ENCODE data around the gene FCRL3. TPM values are rescaled to one million over a fixed set of nuclear protein-coding genes. Genes with fewer than 3 reads are reported as not detected.

FCRL3 gene
- total and polyA plus RNA-seq, 4 donors: 0.16 to 0.72 (median 0.50) TPM

DNA sequence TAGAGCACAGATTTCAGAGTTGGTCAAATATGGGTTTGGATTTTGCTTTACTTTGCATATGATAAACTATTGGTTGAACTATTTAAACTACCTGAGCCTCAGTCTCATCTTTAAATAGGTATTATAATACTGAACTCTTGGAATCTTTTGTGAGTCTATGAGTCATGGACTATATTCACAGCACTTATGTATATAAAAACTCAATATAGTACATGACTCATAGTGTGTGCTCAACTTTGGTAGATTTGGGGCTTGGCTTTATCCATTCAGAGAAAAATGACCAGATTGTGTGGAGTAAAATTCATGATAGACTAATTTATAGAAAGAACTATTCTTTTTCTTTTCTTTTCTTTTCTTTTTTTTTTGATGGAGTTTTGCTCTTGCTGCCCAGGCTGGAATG lies 28.7 kb downstream of the FCRL3 start (continued):
- TF ChIP-seq, protein P1, sequence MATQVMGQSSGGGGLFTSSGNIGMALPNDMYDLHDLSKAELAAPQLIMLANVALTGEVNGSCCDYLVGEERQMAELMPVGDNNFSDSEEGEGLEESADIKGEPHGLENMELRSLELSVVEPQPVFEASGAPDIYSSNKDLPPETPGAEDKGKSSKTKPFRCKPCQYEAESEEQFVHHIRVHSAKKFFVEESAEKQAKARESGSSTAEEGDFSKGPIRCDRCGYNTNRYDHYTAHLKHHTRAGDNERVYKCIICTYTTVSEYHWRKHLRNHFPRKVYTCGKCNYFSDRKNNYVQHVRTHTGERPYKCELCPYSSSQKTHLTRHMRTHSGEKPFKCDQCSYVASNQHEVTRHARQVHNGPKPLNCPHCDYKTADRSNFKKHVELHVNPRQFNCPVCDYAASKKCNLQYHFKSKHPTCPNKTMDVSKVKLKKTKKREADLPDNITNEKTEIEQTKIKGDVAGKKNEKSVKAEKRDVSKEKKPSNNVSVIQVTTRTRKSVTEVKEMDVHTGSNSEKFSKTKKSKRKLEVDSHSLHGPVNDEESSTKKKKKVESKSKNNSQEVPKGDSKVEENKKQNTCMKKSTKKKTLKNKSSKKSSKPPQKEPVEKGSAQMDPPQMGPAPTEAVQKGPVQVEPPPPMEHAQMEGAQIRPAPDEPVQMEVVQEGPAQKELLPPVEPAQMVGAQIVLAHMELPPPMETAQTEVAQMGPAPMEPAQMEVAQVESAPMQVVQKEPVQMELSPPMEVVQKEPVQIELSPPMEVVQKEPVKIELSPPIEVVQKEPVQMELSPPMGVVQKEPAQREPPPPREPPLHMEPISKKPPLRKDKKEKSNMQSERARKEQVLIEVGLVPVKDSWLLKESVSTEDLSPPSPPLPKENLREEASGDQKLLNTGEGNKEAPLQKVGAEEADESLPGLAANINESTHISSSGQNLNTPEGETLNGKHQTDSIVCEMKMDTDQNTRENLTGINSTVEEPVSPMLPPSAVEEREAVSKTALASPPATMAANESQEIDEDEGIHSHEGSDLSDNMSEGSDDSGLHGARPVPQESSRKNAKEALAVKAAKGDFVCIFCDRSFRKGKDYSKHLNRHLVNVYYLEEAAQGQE (IDR thresholded peaks at IDR 0.05): no peak
- TF ChIP-seq FOXA2 (IDR thresholded peaks at IDR 0.05): no peak

DNA sequence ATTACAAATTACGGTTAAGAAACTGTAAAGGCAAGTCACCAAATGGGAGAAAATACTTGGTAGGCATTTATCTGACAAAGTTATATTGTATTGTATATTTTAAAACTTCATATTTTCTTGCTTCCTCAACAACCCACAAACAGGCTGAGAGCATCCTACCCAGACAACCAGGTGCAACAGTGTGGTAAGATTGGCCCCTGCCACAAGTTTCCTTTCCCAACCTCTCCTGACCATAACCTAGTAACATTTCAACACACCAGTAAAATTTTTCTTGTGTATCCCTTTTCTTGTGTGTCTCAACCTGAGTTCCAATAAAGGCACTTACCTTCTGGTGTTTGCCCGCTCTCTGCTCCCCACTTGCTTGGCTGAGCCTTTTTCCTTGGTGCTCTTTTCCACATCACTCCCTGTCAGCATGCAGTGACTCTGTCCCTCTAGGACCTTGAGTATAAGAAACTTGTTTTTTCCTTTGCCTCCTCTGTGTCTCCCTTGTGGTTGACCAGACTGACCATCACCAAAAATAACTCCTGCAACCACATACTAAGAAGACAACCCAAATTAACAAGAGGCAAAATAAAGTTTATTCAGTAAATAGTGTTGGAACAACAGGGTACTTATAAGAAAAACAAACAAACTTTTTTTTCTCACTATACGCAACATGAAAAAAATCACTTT lies 40.9 kb downstream of the FCRL3 start:
- peaks cover 0 to 4% (median 0%) of the 10 kb centered on the region in 4 donors for H3K9me3 ChIP-seq (ENCODE audit: control insufficient read depth in 4 of 4, low read length in 3 of 4)
- H3K27me3 ChIP-seq (ENCODE audit: control insufficient read depth in 4 of 4, insufficient read depth in 4 of 4, low read length in 3 of 4): no peaks in the 10 kb centered on the region
- no peak overlapping the region for H3K9ac ChIP-seq (ENCODE audit: low read depth in 1 of 2, low read length in 2 of 2)
- no peak for TF ChIP-seq HNF4A (conservative IDR thresholded peaks at IDR 0.05)
- TF ChIP-seq, protein P2, sequence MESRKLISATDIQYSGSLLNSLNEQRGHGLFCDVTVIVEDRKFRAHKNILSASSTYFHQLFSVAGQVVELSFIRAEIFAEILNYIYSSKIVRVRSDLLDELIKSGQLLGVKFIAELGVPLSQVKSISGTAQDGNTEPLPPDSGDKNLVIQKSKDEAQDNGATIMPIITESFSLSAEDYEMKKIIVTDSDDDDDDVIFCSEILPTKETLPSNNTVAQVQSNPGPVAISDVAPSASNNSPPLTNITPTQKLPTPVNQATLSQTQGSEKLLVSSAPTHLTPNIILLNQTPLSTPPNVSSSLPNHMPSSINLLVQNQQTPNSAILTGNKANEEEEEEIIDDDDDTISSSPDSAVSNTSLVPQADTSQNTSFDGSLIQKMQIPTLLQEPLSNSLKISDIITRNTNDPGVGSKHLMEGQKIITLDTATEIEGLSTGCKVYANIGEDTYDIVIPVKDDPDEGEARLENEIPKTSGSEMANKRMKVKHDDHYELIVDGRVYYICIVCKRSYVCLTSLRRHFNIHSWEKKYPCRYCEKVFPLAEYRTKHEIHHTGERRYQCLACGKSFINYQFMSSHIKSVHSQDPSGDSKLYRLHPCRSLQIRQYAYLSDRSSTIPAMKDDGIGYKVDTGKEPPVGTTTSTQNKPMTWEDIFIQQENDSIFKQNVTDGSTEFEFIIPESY (IDR thresholded peaks at IDR 0.05): no peak
- no peak for TF ChIP-seq TAF1 (conservative IDR thresholded peaks at IDR 0.05)
- TF ChIP-seq RXRA (IDR thresholded peaks at IDR 0.05): no peak
- no peak for TF ChIP-seq EGR1 (IDR thresholded peaks at IDR 0.05; ENCODE audit: low read depth in 2 of 2)
- no peak for TF ChIP-seq FOXA1 (IDR thresholded peaks at IDR 0.05)
- no peak for DNase-seq (ENCODE audit: low spot score)
- H3K36me3 ChIP-seq (ENCODE audit: control insufficient read depth in 4 of 4, insufficient read depth in 3 of 4, low read depth in 1 of 4, low read length in 3 of 4): no peaks in the 10 kb centered on the region
- no peak overlapping the region for H3K27ac ChIP-seq (ENCODE audit: low read depth in 1 of 2, low read length in 2 of 2)
- H3K4me1 ChIP-seq (ENCODE audit: control insufficient read depth in 4 of 4, insufficient read depth in 4 of 4, low read length in 3 of 4): no peaks in the 10 kb centered on the region
- 84% methylated on average over 3 of the region's 3 CpGs for WGBS
- no peak overlapping the region for H3K4me3 ChIP-seq (ENCODE audit: low read depth in 1 of 3, low read length in 3 of 3)

DNA sequence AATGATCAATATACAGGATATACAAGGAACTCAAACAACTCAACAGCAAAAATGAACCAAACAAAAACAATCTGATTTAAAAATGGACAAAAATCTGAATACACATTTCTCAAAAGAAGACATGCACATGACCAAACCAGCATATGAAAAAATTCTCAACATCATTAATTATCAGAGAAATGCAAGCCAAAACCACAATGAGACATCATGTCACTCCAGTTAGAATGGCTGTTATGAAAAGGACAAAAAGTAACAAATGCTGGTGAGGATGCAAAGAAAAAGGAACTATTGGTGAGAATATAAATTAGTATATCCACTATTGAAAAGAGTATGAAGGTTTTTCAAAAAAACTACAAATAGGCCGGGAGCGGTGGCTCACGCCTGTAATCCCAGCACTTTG lies 42.0 kb downstream of the FCRL3 start:
- peaks cover 0 to 4% (median 0%) of the 10 kb centered on the region in 4 donors for H3K9me3 ChIP-seq (ENCODE audit: control insufficient read depth in 4 of 4, low read length in 3 of 4)
- 94% methylated on average over 3 of the region's 3 CpGs for WGBS
- H3K4me1 ChIP-seq (ENCODE audit: control insufficient read depth in 4 of 4, insufficient read depth in 4 of 4, low read length in 3 of 4): no peaks in the 10 kb centered on the region
- no peak overlapping the region for H3K27ac ChIP-seq (ENCODE audit: low read depth in 1 of 2, low read length in 2 of 2)
- no peaks in the 10 kb centered on the region for H3K27me3 ChIP-seq (ENCODE audit: control insufficient read depth in 4 of 4, insufficient read depth in 4 of 4, low read length in 3 of 4)
- H3K9ac ChIP-seq (ENCODE audit: low read depth in 1 of 2, low read length in 2 of 2): no peak overlapping the region
- TF ChIP-seq FOXA2 (IDR thresholded peaks at IDR 0.05) (no peak), TAF1 (conservative IDR thresholded peaks at IDR 0.05) (no peak), FOXA1 (IDR thresholded peaks at IDR 0.05) (no peak), HNF4G (IDR thresholded peaks at IDR 0.05) (no peak)
- TF ChIP-seq, protein P3, sequence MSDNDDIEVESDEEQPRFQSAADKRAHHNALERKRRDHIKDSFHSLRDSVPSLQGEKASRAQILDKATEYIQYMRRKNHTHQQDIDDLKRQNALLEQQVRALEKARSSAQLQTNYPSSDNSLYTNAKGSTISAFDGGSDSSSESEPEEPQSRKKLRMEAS (IDR thresholded peaks at IDR 0.05): no peak
- DNase-seq (ENCODE audit: low spot score): no peak
- H3K4me3 ChIP-seq (ENCODE audit: low read depth in 1 of 3, low read length in 3 of 3): no peak overlapping the region
- no peaks in the 10 kb centered on the region for H3K36me3 ChIP-seq (ENCODE audit: control insufficient read depth in 4 of 4, insufficient read depth in 3 of 4, low read depth in 1 of 4, low read length in 3 of 4)

All from liver (tissue), 9 donors.